Endothelial cell of umbilical vein (primary cell): ENCODE results near the gene CSMD2.

Experiments
- EZH2 ChIP-seq: IDR thresholded peaks from 2 replicates; pipeline ENCODE4 v1.6.1; 2012; ENCODE audit warnings: borderline replicate concordance, low read depth, mild to moderate bottlenecking, moderate library complexity, low read length, inconsistent platforms; ENCODE audit not compliant: severe bottlenecking
- GATA2 ChIP-seq: IDR thresholded peaks from 2 replicates; pipeline ENCODE4 v1.7.0; 2011; ENCODE audit warnings: low read depth, mild to moderate bottlenecking, moderate library complexity, mixed read lengths, low read length; ENCODE audit not compliant: insufficient read length, insufficient read depth
- POLR2A ChIP-seq: IDR thresholded peaks from 2 replicates; pipeline ENCODE4 v1.6.1; 2012; ENCODE audit warnings: low read depth, mild to moderate bottlenecking, control low read depth, low read length
- POLR2AphosphoS5 ChIP-seq: IDR thresholded peaks from 2 replicates; pipeline ENCODE4 v1.6.1; 2012; ENCODE audit warnings: low read depth, mild to moderate bottlenecking, control low read depth, low read length, moderate library complexity; ENCODE audit not compliant: insufficient read depth
- TF ChIP-seq, protein P1 (sequence below), 2 donors: IDR thresholded peaks; 1 replicate in 1 of 2; 2 replicates in 1 of 2; pipeline ENCODE4 v1.5.1; 2011; ENCODE audit warnings: low read length in 2 of 2, mild to moderate bottlenecking in 2 of 2, moderate library complexity in 2 of 2, control low read depth in 1 of 2, inconsistent platforms in 1 of 2, low read depth in 1 of 2; ENCODE audit not compliant: insufficient read depth in 1 of 2; ENCODE audit errors: extremely low read depth in 1 of 2

DNA sequence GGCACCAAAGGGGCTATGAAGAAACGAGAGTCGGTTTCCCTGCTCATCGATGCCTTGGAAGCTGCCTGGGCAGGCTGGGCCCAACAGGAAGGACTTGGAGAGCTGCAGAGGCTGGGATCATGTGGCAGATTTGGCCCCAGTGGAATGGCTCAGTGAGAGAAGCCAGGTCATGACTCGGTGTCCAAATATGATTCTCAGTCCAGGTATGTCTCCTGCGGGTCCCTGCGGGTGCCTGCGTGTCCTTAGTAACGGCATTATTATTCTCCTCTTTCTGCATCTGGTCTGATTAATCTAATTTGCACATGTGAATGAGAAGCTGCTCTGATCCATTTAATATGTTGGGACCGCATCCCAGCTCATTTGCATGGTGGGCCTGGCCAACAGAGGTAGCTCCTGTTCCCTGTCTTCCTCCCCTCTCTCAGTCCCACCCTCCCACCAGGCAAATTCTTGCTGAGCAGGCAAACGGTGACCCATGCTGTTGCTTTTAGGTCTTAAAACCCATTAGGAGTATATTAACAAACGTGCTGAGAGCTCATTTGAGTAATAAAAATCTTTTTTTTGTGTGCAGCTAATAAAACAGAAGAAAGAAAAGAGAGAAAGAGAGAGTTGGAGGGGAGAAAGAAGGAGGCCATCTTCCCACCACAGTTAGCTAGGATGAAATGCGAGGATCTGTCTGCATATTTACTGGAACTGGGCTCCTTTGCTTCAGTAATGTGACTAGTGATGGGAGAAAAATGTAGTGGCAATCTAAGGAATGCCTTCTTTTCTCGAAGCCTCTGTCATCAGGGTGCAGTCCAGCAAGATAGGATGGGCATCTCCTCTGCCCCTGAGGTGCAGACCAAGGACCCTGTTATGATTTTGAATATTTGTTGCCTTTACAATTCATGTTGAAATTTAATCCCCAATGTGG lies 167.6 kb downstream of the CSMD2 start:
- TF ChIP-seq, protein P1, sequence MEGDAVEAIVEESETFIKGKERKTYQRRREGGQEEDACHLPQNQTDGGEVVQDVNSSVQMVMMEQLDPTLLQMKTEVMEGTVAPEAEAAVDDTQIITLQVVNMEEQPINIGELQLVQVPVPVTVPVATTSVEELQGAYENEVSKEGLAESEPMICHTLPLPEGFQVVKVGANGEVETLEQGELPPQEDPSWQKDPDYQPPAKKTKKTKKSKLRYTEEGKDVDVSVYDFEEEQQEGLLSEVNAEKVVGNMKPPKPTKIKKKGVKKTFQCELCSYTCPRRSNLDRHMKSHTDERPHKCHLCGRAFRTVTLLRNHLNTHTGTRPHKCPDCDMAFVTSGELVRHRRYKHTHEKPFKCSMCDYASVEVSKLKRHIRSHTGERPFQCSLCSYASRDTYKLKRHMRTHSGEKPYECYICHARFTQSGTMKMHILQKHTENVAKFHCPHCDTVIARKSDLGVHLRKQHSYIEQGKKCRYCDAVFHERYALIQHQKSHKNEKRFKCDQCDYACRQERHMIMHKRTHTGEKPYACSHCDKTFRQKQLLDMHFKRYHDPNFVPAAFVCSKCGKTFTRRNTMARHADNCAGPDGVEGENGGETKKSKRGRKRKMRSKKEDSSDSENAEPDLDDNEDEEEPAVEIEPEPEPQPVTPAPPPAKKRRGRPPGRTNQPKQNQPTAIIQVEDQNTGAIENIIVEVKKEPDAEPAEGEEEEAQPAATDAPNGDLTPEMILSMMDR (IDR thresholded peaks at IDR 0.05; ENCODE audit: extremely low read depth in 1 of 2, insufficient read depth in 1 of 2, low read depth in 1 of 2, low read length in 2 of 2) = no peak
- TF ChIP-seq GATA2 (no peak), EZH2 (no peak), POLR2A (no peak), POLR2AphosphoS5 (no peak)
